Thoracic aorta (tissue), 2 donors: ENCODE results near the gene UBE4B. TPM values are rescaled to one million over a fixed set of nuclear protein-coding genes. Genes with fewer than 3 reads are reported as not detected.

Source experiments
- ATAC-seq: fragments of 150-250 bp; one replicate; pipeline ENCODE4 v1.8.0; 2017; ENCODE audit warnings: low read depth; ENCODE audit not compliant: insufficient number of reproducible peaks, low FRiP score
- DNase-seq: peaks from one replicate; pipeline ENCODE4 v3.0.0-alpha.2; 2020; ENCODE audit warnings: low spot score
- H3K27ac ChIP-seq, 2 donors: fragments of 200-600 bp; sonication (generic); 1 replicate in 1 of 2; 2 replicates in 1 of 2; pipeline ENCODE4 v1.5.1; 2016; ENCODE audit warnings: mild to moderate bottlenecking in 2 of 2, moderate library complexity in 2 of 2
- H3K27me3 ChIP-seq: fragments of 200-600 bp; sonication (generic); replicated peaks from 2 replicates; pipeline ENCODE4 v1.6.0; 2016; ENCODE audit warnings: mild to moderate bottlenecking; ENCODE audit not compliant: insufficient read depth
- H3K36me3 ChIP-seq: fragments of 200-600 bp; sonication (generic); one replicate; pipeline ENCODE4 v1.5.1; 2016
- H3K4me1 ChIP-seq, 2 donors: fragments of 200-600 bp; sonication (generic); 1 replicate in 1 of 2; 2 replicates in 1 of 2; pipeline versions ENCODE4 v1.5.1 to v1.6.0; 2016; ENCODE audit warnings: low read depth in 2 of 2, mild to moderate bottlenecking in 1 of 2; ENCODE audit not compliant: control insufficient read depth in 1 of 2
- H3K4me3 ChIP-seq: fragments of 200-600 bp; sonication (generic); 2 replicates; pipeline ENCODE4 v1.5.1; 2016; ENCODE audit warnings: mild to moderate bottlenecking
- H3K9me3 ChIP-seq: fragments of 200-600 bp; sonication (generic); 2 replicates; pipeline ENCODE4 v1.5.1; 2016
- CTCF ChIP-seq: fragments of 200-600 bp; sonication (generic); IDR thresholded peaks from one replicate; pipeline ENCODE4 v1.5.1; 2019; ENCODE audit warnings: antibody characterized with exemption
- total RNA-seq, 2 donors: library from RNA; depleted of rRNA; stranded (reverse); fragments of >200 nt; gene quantifications; one replicate each; pipeline versions ENCODE4 v1.1.0 to v1.2.3, GENCODE V29; 2016

Gene UBE4B
- total RNA-seq, 2 donors from 2014 or later, result 55.0 to 89.2 TPM

DNA sequence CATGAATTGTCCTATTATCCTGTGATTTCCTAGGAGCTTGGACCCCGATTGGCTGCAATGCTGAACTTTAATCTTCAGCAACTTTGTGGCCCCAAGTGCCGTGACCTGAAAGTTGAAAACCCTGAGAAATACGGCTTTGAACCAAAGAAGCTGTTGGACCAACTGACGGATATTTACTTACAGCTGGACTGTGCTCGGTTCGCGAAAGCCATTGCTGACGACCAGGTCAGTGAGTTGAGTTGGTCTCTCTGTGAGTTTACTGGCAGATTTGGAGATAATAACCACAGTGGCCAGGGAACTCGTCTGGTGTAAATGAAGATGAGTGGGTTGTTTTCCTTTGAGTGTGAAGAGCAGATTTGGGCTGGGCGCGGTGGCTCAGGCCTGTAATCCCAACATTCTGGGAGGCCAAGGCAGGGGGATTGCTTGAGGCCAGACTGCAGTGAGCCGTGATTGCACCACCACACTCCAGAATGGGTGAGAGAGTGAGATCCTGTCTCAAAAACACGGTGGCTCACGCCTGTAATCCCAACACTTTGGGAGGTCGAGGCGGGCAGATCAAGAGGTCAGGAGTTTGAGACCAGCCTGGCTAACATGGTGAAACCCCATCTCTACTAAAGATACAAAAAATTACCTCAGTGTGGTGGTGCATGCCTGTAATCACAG lies 138.5 kb downstream of the UBE4B start:
- ATAC-seq (no peak), DNase-seq (no peak)
- Histone ChIP-seq H3K4me1 (no peaks in the 10 kb centered on the region), H3K27me3 (no peaks in the 10 kb centered on the region), H3K36me3 (peaks cover 44% of the 10 kb centered on the region), H3K27ac (no peak overlapping the region), H3K4me3 (no peak overlapping the region), H3K9me3 (no peaks in the 10 kb centered on the region)
- no peak for TF ChIP-seq CTCF

DNA sequence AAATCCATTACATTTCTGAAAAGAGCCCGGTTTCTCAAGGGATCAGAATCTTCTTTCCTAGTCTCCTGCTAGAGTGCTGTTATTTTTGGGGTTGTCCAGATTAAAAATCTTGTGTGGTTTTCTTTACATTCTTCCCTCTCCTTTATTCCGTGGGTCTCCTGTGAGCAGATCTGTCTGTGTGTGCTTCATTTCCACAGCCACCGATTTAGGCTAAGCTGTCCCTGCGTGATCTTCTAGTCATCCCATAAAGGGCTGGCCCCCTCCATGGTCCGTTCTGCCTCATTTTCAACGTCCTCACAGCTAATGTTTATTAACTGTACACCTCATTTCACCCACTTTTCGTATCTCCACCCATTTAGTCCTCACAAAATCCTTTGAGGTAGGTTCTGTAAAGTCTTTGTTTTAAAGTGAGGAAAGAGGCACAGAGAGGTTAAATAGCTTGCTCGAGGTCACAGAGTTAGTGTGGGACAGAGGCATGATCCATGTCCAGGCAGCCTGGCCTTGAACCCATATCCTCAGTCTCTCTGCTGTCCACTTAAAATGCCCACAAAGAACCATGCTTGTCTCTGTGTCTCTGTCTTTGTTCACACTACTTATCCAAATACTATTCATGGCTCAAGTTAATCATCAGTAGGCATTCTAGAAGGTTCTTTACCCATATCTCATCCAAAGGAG lies 139.4 kb downstream of the UBE4B start:
- Histone ChIP-seq H3K4me3 (no peak overlapping the region), H3K27me3 (no peaks in the 10 kb centered on the region), H3K36me3 (peaks cover 39% of the 10 kb centered on the region), H3K4me1 (no peaks in the 10 kb centered on the region), H3K9me3 (no peaks in the 10 kb centered on the region), H3K27ac (no peak overlapping the region)
- no peak for DNase-seq
- ATAC-seq, result no peak
- no peak for TF ChIP-seq CTCF

GRCh38 chr1:10173582-10173981 lies 140.8 kb downstream of the UBE4B start:
- H3K36me3 ChIP-seq, result peaks cover 30% of the 10 kb centered on the region
- H3K9me3 ChIP-seq, result no peaks in the 10 kb centered on the region
- no peak for TF ChIP-seq CTCF
- no peak overlapping the region for H3K4me3 ChIP-seq
- DNase-seq (no peak), ATAC-seq (no peak)
- H3K27me3 ChIP-seq, result no peaks in the 10 kb centered on the region
- H3K4me1 ChIP-seq, result no peaks in the 10 kb centered on the region
- H3K27ac ChIP-seq, result no peak overlapping the region

GRCh38 chr1:10177876-10178275 lies 145.1 kb downstream of the UBE4B start:
- Histone ChIP-seq H3K9me3 (no peaks in the 10 kb centered on the region), H3K4me1 (no peaks in the 10 kb centered on the region), H3K36me3 (peaks cover 20% of the 10 kb centered on the region), H3K27me3 (no peaks in the 10 kb centered on the region), H3K4me3 (no peak overlapping the region), H3K27ac (no peak overlapping the region)
- DNase-seq, result no peak
- TF ChIP-seq CTCF, result no peak
- no peak for ATAC-seq

DNA sequence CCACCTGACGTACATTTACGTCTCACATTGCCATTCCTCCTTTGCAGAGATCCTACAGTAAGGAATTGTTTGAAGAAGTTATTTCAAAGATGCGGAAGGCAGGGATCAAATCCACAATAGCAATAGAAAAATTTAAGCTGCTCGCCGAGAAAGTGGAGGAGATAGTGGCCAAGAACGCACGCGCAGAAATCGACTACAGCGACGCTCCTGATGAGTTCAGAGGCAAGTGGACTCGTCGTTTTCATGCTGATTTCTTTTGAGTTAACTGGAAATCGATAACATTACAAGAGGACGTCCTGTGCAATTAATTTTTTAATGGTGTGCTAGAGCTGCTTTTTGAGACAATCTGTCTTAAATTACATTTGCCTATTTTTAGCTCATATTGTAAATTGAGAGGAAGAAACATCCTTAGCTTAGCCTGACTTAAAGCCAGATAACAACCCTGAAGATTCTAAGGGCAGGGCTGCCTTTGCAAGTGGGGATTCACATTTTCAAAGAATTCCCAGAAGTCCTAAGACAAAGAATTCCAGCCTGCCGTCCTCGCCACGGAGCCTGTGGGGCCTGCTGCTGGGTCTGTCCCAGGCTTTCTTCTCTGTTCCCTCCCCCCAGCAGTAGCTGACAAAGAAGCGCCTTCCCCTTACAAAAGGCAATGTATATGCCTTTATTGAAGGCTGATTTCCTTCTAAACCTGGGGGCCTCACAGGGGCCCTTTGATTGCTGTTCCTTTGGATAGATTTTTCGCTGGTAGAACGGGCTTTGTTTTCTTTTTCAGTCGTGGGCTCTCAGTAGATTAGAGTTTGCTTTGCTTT lies 146.0 kb downstream of the UBE4B start:
- ATAC-seq (no peak), DNase-seq (no peak)
- no peak overlapping the region for H3K4me3 ChIP-seq
- no peaks in the 10 kb centered on the region for H3K9me3 ChIP-seq
- no peak overlapping the region for H3K27ac ChIP-seq
- H3K27me3 ChIP-seq, result no peaks in the 10 kb centered on the region
- H3K36me3 ChIP-seq, result peaks cover 20% of the 10 kb centered on the region
- no peak for TF ChIP-seq CTCF
- no peaks in the 10 kb centered on the region for H3K4me1 ChIP-seq
